Effector memory CD4-positive, alpha-beta T cell (primary cell): ENCODE measurements around the gene RCAN1.

Experiments used
- DNase-seq, 3 donors: peaks; one replicate each; pipeline ENCODE4 v3.0.0-alpha.2; 2020
- H3K27ac ChIP-seq: 2 replicates; pipeline ENCODE4 v1.7.0; 2013; ENCODE audit warnings: mild to moderate bottlenecking, low read length, moderate library complexity; ENCODE audit not compliant: insufficient read depth, poor library complexity, severe bottlenecking
- H3K27me3 ChIP-seq: replicated peaks from 2 replicates; pipeline ENCODE4 v1.7.0; 2013; ENCODE audit warnings: mild to moderate bottlenecking, low read length; ENCODE audit not compliant: insufficient read depth, control insufficient read depth, poor library complexity, severe bottlenecking
- H3K36me3 ChIP-seq: 2 replicates; pipeline ENCODE4 v1.7.0; 2013; ENCODE audit warnings: mild to moderate bottlenecking, low read length, moderate library complexity; ENCODE audit not compliant: control insufficient read depth, insufficient read depth
- H3K4me1 ChIP-seq: 2 replicates; pipeline ENCODE4 v1.7.0; 2013; ENCODE audit warnings: low read length, mild to moderate bottlenecking; ENCODE audit not compliant: control insufficient read depth, insufficient read depth, poor library complexity, severe bottlenecking
- H3K4me3 ChIP-seq: 2 replicates; pipeline ENCODE4 v1.7.0; 2013; ENCODE audit warnings: low read length, low read depth, mild to moderate bottlenecking; ENCODE audit not compliant: insufficient read depth, poor library complexity, severe bottlenecking
- H3K9me3 ChIP-seq: 2 replicates; pipeline ENCODE4 v1.7.0; 2013; ENCODE audit warnings: mild to moderate bottlenecking, low read length, moderate library complexity; ENCODE audit not compliant: control insufficient read depth

The RCAN1 gene

GRCh38 chr21:34521561-34521960 lies 93.4 kb downstream of the RCAN1 start:
- no peak overlapping the region for H3K4me3 ChIP-seq
- H3K27me3 ChIP-seq, result no peaks in the 10 kb centered on the region
- H3K9me3 ChIP-seq, result no peaks in the 10 kb centered on the region
- H3K4me1 ChIP-seq, result no peaks in the 10 kb centered on the region
- H3K27ac ChIP-seq, result no peak overlapping the region
- DNase-seq, result no peak
- H3K36me3 ChIP-seq, result peaks cover 5% of the 10 kb centered on the region

DNA sequence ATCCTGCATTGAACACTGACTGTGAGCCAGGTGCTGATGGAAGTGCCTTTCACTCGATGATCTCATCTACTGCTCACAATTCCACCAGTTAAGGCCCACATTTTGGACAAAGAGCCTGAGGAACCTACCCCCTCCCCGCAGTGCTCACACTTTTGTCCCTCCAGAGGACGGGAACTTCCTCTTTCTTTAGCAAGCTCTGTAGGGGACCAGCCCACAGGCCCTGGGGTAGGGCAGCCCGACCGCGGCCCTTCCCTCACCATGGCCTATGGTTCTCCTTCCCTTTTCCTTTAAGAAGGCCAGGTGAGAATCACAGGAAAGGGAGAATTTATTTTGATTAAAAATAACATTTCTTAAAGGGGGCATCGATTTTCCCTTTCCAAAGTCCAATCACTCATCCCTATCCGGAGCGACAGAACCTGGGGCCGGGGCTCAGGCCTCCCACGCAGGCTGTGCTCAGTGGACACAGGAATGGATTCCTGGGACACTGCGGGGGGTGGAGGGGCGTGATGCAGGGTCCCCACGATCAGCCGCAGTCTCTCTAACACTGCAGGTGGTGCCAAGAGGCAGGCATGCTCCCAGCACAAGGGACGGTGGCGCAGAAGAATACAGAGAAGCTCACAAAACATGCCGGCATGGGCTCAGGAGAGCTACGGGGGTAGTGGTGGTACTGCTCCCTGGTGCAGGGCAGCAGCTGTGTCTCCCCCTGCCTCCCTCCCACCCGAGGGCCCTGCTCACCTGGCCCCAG lies 94.0 kb downstream of the RCAN1 start:
- Histone ChIP-seq H3K4me3 (no peak overlapping the region), H3K36me3 (peaks cover 5% of the 10 kb centered on the region), H3K9me3 (no peaks in the 10 kb centered on the region), H3K27ac (no peak overlapping the region), H3K4me1 (no peaks in the 10 kb centered on the region), H3K27me3 (no peaks in the 10 kb centered on the region)
- no peak for DNase-seq

GRCh38 chr21:34520281-34520680 lies 94.6 kb downstream of the RCAN1 start:
- Histone ChIP-seq H3K4me1 (no peaks in the 10 kb centered on the region), H3K27me3 (no peaks in the 10 kb centered on the region), H3K27ac (no peak overlapping the region), H3K9me3 (no peaks in the 10 kb centered on the region), H3K4me3 (no peak overlapping the region), H3K36me3 (peaks cover 5% of the 10 kb centered on the region)
- no peak for DNase-seq

DNA sequence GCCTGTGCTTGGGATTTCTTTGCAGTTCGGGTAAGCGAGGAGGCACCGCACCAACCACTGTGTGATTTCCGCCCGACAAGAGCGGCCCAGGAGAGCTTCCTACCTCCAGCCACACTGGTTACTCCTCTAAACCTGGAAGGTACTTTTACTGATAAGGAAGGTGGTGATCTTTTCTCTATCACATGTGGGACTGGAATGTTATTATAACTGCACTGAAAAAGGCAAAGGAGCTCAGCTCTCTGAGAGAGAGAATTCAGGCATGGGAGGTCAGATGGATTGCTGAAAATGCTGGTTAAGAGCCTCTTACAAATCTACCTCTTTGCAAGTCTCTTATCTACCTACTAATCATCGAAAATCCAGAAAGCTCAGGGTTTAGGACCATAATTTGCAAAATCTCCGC lies 95.2 kb downstream of the RCAN1 start:
- no peaks in the 10 kb centered on the region for H3K4me1 ChIP-seq
- H3K4me3 ChIP-seq, result no peak overlapping the region
- no peaks in the 10 kb centered on the region for H3K9me3 ChIP-seq
- no peak overlapping the region for H3K27ac ChIP-seq
- no peak for DNase-seq
- H3K36me3 ChIP-seq, result peaks cover 5% of the 10 kb centered on the region
- H3K27me3 ChIP-seq, result no peaks in the 10 kb centered on the region

DNA sequence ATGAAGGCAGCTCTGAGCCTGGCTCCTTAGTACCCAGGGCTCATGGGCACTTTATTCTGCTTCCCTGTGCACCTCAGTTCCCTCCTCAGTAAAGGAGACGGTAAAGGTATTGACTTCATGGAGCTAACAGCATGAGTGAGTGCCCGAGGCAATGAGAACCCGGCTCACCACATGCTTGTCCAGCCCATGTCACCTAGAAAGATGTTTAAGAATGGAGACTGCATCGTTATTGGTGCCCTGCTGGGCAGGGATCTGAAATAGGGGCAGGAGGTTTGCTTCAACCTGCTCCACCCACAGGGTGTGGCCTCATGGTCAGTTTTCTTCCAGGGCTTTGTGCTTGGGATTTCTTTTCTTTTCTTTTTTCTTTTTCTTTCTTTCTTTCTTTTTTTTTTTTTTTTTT lies 95.9 kb downstream of the RCAN1 start:
- Histone ChIP-seq H3K27ac (no peak overlapping the region), H3K4me1 (no peaks in the 10 kb centered on the region), H3K36me3 (peaks cover 5% of the 10 kb centered on the region), H3K27me3 (no peaks in the 10 kb centered on the region), H3K9me3 (no peaks in the 10 kb centered on the region), H3K4me3 (no peak overlapping the region)
- no peak for DNase-seq

DNA sequence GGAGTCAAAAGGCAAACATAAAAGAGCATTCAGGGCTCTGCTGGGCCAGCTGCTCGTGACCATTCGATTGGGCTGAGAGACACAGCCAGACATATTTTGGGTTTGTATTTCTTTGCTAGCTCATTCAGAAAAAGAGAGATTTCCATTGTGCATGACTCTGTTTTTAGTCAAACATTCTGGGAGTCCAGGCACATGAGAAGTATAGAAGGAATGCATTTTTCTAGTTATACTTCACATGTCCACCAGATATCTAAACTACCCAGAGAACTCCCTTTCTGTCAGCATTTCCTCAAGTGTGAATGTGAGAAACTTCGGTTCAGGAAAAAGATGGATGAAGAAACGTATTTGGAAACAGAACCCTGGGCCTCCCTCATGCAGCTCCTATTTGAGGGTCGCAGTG lies 96.6 kb downstream of the RCAN1 start:
- Histone ChIP-seq H3K4me1 (no peaks in the 10 kb centered on the region), H3K9me3 (no peaks in the 10 kb centered on the region), H3K27ac (no peak overlapping the region), H3K27me3 (no peaks in the 10 kb centered on the region), H3K36me3 (peaks cover 5% of the 10 kb centered on the region), H3K4me3 (no peak overlapping the region)
- DNase-seq, result no peak

DNA sequence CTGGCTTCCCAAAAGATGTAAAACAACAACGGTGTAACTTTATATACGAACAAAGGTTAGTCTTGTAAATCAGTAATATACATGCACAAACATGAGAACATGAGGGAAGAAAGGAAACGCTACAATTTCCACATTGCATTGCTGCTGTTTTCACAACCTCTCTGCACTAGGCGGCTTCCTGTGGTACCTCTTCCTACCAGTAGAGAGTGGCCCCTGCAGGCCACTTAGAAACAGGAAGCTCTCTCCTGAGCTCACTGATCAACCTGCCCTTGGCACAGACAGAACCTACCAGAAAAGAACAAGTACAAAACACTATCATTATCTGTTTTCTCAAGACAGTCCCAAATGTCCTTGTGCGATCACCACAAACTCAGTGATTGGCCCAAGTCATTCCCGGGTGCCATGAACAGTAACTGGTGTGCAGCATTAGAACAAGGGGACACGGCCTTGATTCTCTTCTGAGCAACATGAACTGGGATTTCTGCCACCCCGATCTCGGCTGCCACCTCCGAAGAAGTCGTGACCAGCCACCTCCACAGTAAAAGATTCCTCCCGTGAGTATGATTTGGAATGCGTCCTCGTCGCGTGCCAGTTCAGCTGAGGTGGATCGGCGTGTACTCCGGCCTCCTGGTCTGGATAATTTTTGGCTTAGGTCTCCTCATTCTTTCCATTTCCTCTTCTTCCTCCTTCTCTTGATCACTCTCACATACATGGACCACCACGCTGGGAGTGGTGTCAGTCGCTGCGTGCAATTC lies 97.2 kb downstream of the RCAN1 start:
- Histone ChIP-seq H3K27ac (no peak overlapping the region), H3K4me1 (no peaks in the 10 kb centered on the region), H3K27me3 (no peaks in the 10 kb centered on the region), H3K4me3 (no peak overlapping the region), H3K36me3 (peaks cover 5% of the 10 kb centered on the region), H3K9me3 (no peaks in the 10 kb centered on the region)
- DNase-seq, result no peak

- Histone ChIP-seq H3K36me3 (peaks cover 5% of the 10 kb centered on the region), H3K27ac (no peak overlapping the region), H3K4me1 (no peaks in the 10 kb centered on the region), H3K9me3 (no peaks in the 10 kb centered on the region), H3K4me3 (no peak overlapping the region), H3K27me3 (no peaks in the 10 kb centered on the region)
- DNase-seq, result no peak
These were observed 97.9 kb downstream of the RCAN1 start for GRCh38 chr21:34517039-34517438.

- Histone ChIP-seq H3K4me1 (no peaks in the 10 kb centered on the region), H3K27ac (no peak overlapping the region), H3K9me3 (no peaks in the 10 kb centered on the region), H3K4me3 (no peak overlapping the region), H3K27me3 (no peaks in the 10 kb centered on the region), H3K36me3 (no peaks in the 10 kb centered on the region)
- no peak for DNase-seq
These were observed 100.3 kb downstream of the RCAN1 start for GRCh38 chr21:34514576-34515115.

GRCh38 chr21:34513129-34513675 lies 101.7 kb downstream of the RCAN1 start:
- Histone ChIP-seq H3K4me1 (no peaks in the 10 kb centered on the region), H3K9me3 (no peaks in the 10 kb centered on the region), H3K27ac (no peak overlapping the region), H3K36me3 (no peaks in the 10 kb centered on the region), H3K27me3 (no peaks in the 10 kb centered on the region), H3K4me3 (no peak overlapping the region)
- no peak for DNase-seq
